GM21390 (cell line): Measurements from ENCODE around the gene GAL.
"Not testable (repeated sequence)": the region's sequence is repeated elsewhere in the genome, so short reads cannot be mapped to it uniquely, and the experiment has no call there.

ENCODE experiments used
- ATAC-seq: cut with Tn5 transposase; IDR thresholded peaks from one replicate; pipeline ENCODE4 v1.9.1; 2021; ENCODE audit not compliant: unreplicated experiment

Gene GAL

GRCh38 chr11:68684385-68685356 lies at the start of gene GAL:
Gene GAL (plus strand): TSS chr11:68684544. CDS start chr11:68684924, 380 bp downstream.
- ATAC-seq: no peak

- ATAC-seq: not testable (repeated sequence)
Observed at GRCh38 chr11:68634606-68635005, 49.7 kb upstream of the GAL start.

- not testable (repeated sequence) for ATAC-seq
Observed at GRCh38 chr11:68635172-68635571, 49.2 kb upstream of the GAL start.

GRCh38 chr11:68635883-68636282 lies 48.5 kb upstream of the GAL start:
- not testable (repeated sequence) for ATAC-seq

GRCh38 chr11:68639322-68639721 lies 45.0 kb upstream of the GAL start:
- ATAC-seq: not testable (repeated sequence)

GRCh38 chr11:68641880-68642279 lies 42.5 kb upstream of the GAL start:
- no peak for ATAC-seq

- ATAC-seq: no peak
Observed at GRCh38 chr11:68643585-68643984, 40.8 kb upstream of the GAL start.

- no peak for ATAC-seq
Observed at GRCh38 chr11:68646832-68647231, 37.5 kb upstream of the GAL start.

- ATAC-seq: no peak
Observed at GRCh38 chr11:68649851-68650555, 34.3 kb upstream of the GAL start.

- no peak for ATAC-seq
Observed at GRCh38 chr11:68650801-68651200, 33.5 kb upstream of the GAL start.

GRCh38 chr11:68651208-68651984 lies 32.9 kb upstream of the GAL start:
- no peak for ATAC-seq

GRCh38 chr11:68651985-68652682 lies 32.2 kb upstream of the GAL start:
- no peak for ATAC-seq

GRCh38 chr11:68652683-68653156 lies 31.6 kb upstream of the GAL start:
- ATAC-seq: no peak

GRCh38 chr11:68653486-68654430 lies 30.6 kb upstream of the GAL start:
- no peak for ATAC-seq

GRCh38 chr11:68654978-68655377 lies 29.4 kb upstream of the GAL start:
- ATAC-seq: no peak

GRCh38 chr11:68655406-68655805 lies 28.9 kb upstream of the GAL start:
- ATAC-seq: no peak

- no peak for ATAC-seq
Observed at GRCh38 chr11:68655806-68656205, 28.5 kb upstream of the GAL start.

- no peak for ATAC-seq
Observed at GRCh38 chr11:68657021-68657780, 27.1 kb upstream of the GAL start.

- ATAC-seq: no peak
Observed at GRCh38 chr11:68658097-68658496, 26.2 kb upstream of the GAL start.
